GM21447 (cell line): ENCODE data around the gene C2CD3.
A peak's percentile ranks its signal among the peaks of the same experiment; 100 is the strongest.

Experiments
- ATAC-seq: cut with Tn5 transposase; IDR thresholded peaks from one replicate; pipeline ENCODE4 v1.9.1; 2021; ENCODE audit not compliant: unreplicated experiment

Gene C2CD3

GRCh38 chr11:73983741-73984538, 186.9 kb downstream of the C2CD3 start:
- ATAC-seq = no peak

DNA sequence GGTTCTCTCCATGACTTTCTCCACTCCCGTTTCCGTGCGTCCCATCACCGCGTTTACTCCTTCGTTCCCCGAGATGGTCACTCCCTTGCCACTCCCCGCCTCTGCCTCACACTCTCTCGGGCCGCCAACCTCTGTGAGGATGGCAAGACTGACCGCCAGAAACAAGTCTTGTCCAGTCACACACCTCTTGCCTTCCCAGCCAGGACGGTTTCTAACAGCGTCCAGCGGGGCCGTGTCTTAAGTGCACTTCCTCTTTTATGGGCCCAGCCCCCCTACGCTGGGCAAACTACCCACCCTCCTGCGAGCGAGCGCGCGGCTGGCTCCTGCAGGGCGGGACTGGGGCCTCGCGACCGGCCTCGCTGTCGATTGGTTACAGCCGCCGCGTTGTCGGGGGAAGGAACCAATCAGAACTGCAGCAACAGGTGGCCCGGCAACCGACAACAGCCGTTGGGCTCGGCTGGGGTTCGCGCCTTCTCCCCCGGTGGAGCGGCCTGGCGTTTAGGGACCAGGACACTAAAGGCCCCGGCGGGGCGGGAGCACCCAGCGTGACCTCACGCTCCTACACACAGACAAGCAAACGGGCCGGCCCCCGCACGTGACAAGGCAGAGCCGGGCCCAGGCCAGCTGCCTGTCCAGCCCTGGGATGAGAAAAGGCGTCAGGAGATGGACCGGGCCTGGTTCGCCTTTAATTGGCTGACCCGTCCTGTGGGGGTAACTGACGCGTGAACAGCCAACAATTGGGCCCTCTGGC, 187.6 kb downstream of the C2CD3 start:
- peak; percentile 64 for ATAC-seq

DNA sequence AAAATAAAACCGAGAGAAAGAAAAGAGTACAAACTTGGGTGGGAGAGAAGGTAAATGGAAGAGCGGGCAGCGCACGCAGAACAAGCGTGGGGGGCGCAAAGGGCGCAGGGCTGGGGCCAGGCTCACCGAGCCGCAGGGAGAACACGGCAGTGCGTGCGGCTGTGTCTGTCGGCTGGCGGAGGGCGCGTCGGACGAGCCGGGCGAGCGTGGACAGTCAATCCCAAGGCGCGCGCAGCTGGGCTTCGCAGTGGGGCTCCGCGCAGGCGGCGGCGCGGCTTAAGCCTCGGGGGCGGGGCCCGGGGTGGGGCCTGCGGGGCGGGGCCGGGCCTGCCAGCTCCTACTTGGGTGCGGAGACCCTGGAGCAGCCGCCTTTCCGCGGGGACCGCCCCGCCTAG, 188.2 kb downstream of the C2CD3 start, which contains the start of gene UCP2:
Gene UCP2, minus strand, starts transcription at position 249 of the 395 bp plus-strand sequence. CDS start 4,465 bp downstream, outside the sequence.
- ATAC-seq = peak; percentile 44

- ATAC-seq = no peak
Measured at GRCh38 chr11:73981051-73981805, 189.6 kb downstream of the C2CD3 start.

GRCh38 chr11:73980001-73980961, 190.5 kb downstream of the C2CD3 start:
- peak; percentile 56 for ATAC-seq

DNA sequence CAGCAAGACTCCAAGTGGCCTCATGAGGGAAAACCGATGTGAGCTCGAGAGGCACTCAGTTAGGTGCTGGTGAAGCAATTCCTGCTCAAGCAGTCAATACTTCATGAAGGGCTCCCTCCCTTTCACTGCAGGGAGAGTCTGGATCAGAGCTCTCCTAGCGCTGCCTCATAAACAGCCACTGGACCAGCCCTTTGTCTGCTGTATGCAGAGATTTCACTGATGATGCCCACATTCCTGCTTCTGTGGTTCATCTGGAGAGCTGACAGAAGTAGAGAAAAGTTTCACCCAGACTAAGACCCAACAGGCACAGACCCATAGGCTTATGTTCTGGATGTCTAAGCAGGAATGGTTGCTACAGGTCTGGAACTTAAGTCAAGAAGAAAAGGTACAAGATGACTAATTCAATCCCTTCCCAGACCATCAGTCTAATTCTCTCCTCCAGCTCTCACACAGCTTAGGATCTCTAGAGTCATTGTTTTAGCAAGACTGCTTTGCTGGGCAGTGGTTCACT, 192.2 kb downstream of the C2CD3 start:
- ATAC-seq = no peak

DNA sequence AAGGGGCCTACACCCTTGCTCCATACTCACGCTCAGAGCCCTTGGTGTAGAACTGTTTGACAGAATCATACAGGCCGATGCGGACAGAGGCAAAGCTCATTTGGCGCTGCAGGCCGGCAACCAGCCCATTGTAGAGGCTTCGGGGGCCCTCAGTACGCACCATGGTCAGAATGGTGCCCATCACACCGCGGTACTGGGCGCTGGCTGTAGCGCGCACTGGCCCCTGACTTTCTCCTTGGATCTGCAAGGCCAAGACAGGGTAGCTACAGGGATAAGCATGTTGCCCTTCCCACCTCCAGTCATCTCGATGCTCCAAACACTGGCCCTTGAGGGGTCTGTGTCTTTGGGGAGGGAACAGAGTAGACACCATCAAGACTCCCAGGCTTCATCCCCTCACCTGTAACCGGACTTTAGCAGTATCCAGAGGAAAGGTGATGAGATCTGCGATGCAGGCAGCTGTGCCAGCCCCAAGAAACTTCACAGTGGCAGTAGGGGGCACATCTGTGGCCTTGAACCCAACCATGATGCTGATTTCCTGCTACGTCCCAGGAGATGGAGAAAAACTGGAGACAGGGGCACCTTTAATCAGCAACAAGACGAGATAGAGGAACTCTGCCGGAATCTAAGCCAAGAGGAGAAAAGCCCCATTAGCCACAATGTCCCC, 192.8 kb downstream of the C2CD3 start:
- no peak for ATAC-seq

DNA sequence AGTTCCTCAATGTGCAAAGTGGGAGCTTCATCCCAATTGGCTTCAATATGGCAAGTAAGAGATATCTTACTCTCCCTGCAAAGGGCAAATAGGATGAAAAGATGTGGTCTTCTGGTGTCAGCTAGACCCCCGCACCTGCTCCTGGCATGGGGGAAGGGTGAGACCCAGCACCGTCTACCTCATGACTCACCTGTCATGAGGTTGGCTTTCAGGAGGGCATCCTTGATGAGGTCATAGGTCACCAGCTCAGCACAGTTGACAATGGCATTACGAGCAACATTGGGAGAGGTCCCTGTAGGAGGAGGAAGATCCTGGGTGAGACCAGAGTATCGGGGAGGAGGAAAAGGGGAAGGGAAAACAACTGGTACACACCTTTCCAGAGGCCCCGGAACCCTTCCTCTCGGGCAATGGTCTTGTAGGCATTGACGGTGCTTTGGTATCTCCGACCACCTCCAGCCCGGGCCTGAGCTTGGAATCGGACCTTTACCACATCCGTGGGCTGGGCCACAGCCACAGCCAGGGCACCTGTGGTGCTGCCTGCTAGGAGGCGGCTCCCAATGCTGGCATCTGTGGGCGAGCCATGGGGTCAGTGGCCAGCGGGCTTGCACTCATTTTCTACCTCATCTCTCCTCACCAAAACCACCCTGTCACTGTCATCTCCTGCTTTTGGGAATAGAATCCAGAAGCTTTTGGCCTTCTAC, 194.2 kb downstream of the C2CD3 start:
- no peak for ATAC-seq

DNA sequence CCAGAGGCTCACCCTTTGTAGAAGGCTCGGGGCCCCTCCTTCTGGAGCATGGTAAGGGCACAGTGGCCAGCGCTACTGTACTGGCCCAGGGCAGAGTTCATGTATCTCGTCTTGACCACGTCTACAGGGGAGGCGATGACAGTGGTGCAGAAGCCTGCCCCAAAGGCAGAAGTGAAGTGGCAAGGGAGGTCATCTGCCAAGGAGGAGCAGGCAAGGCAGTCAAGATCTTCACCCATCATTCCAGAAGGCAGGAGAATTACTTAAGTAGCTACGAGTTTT, 195.4 kb downstream of the C2CD3 start:
- no peak for ATAC-seq

- no peak for ATAC-seq
Measured at GRCh38 chr11:73974604-73975478, 196.0 kb downstream of the C2CD3 start.

DNA sequence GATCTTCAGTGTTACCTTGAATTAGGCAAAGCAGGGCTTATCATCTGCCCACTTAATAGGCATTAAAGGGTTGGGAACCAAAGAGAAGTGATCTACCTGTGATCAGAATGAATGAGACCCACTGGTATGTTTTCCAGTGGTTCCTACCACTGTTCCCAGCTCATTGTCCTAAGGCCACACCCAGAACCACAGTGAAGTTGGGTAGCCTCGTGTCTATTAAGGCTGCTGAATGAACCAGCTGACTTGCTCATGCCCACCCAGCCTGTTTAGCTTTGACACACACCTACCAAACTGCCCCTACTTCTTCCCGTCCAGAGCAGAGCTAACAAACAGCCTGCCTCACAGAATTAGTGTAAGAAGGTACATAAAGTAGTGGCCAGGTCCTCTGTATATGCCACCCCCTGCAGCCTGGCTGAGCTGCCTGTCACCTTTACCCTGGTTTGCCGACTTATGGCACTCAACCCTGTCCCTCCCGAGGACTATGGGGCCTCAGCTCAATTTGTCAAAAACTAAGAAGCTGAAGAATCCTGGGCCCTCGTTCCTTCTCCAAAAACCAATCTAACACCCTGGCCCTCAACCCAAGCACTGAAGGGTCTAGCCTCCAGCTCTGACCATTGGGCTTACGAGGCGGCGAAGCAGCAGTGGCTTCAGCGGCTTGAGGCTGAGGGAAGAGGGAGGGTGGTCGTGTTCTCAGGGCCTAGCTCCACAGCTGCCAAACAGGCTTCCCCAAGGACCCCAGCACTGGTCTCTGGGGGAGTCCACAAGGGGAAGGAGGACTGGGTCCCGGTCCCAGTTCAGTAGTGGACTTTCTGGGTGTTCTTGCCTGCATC, 198.0 kb downstream of the C2CD3 start:
- no peak for ATAC-seq

DNA sequence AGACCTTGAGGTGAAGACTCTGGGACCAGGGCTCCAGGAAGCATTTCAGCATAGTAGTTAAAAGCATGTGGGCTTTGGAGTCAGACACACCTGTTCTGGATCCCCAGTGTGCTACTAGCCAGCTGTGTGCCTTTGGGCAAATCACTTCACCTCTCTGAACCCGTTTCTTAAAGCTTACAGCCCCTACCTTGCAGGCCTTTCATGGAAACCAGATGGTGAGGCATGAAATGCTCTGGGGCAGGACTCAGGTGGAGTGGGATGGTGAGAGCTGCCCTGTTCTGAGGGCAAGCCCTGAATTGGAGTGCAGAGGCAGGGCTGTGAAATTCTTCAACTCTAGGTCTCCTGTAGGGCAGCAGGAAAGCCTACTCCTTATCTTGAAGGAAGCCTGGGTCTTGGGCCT, 198.6 kb downstream of the C2CD3 start:
- ATAC-seq = no peak

- no peak for ATAC-seq
Measured at GRCh38 chr11:73971175-73971719, 199.6 kb downstream of the C2CD3 start.

- ATAC-seq = no peak
Measured at GRCh38 chr11:73969991-73970800, 200.6 kb downstream of the C2CD3 start.

GRCh38 chr11:73969091-73969490, 201.7 kb downstream of the C2CD3 start:
- ATAC-seq = no peak

GRCh38 chr11:73968356-73968966, 202.3 kb downstream of the C2CD3 start:
- no peak for ATAC-seq
